NOMO-1 treated with dmso at 0.1 percent for 144 hours (cell line): Measurements from ENCODE around the gene PPEF1.

Experiments used
- DNase-seq: peaks from one replicate; lab custom pipeline; 2025; ENCODE audit not compliant: unreplicated experiment; lab: John Stamatoyannopoulos, UW

Gene PPEF1

DNA sequence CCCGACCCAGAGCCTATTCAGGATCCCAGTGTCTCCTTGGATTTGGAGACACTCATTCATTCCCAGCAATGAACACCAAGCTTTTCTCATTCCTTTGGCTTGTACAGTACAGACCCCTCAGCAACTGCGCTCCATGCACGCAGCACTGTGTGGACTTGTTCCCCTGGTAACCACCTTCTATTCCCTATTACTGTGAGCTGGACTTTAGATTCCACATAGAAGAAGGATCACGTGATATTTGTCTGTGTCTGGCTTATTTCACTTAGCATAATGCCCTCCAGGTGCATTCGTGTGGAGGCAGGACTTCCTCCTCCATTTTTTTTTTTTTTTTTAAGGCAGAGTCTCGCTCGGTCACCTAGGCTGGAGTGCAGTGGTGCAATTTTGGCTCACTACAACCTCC lies 170.0 kb downstream of the PPEF1 start:
- DNase-seq, result no peak
